ENCODE data around the gene GAPVD1. TPM values are rescaled to one million over a fixed set of nuclear protein-coding genes. Genes with fewer than 3 reads are reported as not detected.

GAPVD1 gene
- total and polyA plus RNA-seq, 10 of the 15 experiments (the other 5 are each of a cell fraction or from before 2014, with no cell fraction given) = 4.3 to 36.6 (median 25.9) TPM

DNA sequence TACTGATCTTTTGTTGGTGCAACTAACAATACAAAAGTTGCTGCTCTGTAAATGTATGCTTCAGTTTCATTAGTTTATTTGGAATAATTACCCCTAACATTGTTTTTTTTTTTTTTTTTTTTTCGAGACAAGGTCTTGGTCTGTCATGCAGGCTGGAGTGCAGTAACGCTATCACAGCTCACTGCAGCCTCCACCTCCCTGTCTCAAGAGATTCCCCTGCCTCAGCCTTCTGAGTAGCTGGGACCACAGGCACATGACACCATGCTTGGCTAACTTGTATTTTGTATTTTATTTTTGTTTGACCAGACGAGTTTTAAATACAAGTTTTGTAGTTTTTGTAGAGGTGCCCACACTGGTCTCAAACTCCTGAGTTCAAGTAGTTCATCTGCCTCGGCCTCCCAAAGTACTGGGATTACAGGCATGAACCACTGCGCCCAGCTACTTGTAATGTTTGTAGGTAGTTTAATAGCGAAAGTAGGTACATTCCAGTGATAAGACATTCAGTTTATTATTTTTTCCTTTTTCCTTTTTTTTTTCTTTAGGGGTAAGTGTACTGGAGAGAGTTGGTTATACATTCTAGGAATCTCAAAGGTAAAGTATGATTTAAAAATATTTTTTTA, 6.9 kb downstream of the GAPVD1 start:
- SMC1A ChIA-PET (ENCODE audit: uncharacterized antibody, unreplicated experiment) = interaction anchor here (0.5 to 1.4 kb wide), 7 partner anchors 12 to 39 kb away, joined by 3 to 5 read pairs (median 3); no protein-coding TSS in a partner anchor
- H3K27me3 ChIP-seq (replicated peaks in 1 of 2; ENCODE audit: control insufficient read depth in 2 of 2, insufficient read depth in 2 of 2, low read length in 1 of 2) = no peaks in the 10 kb centered on the region
- RAD21 ChIA-PET (ENCODE audit: unreplicated experiment) = no interaction called here
- in situ Hi-C loops (cut with MboI) (no loop called here), intact Hi-C loops (cut with micrococcal nuclease; ENCODE audit: unreplicated experiment) (no loop called here)
- no peak overlapping the region for H3K4me2 ChIP-seq (ENCODE audit: control insufficient read depth, insufficient read depth)
- no peak for FAIRE-seq
- H3K9me3 ChIP-seq (replicated peaks; ENCODE audit: control insufficient read depth, insufficient read depth, low read length) = no peaks in the 10 kb centered on the region
- 0 out of 2 replicates have a peak, but pooled peaks have one; percentile 23 for TF ChIP-seq ZNF384 (IDR thresholded peaks at IDR 0.05; ENCODE audit: borderline replicate concordance, low read depth, low read length)
- TF ChIP-seq JUND (IDR thresholded peaks at IDR 0.05; ENCODE audit: low read depth, low read length) = no peak
- no peak overlapping the region for H3K9ac ChIP-seq (ENCODE audit: control insufficient read depth, insufficient read depth, low read length)
- H3K27ac ChIP-seq (ENCODE audit: control insufficient read depth, insufficient read depth) = peak overlapping the region; percentile 32; the same call in 1 of the 2 replicates
- H3K79me2 ChIP-seq (ENCODE audit: control insufficient read depth, insufficient read depth, low read length) = peaks cover 56% of the 10 kb centered on the region
- no peak for DNase-seq (ENCODE audit: low read depth, low spot score)
- H2AFZ ChIP-seq (ENCODE audit: control insufficient read depth, low read depth, low read length) = no peak overlapping the region
- CTCF ChIA-PET = interaction anchor here (0.6 to 1.2 kb wide), 3 partner anchors 8 to 39 kb away, joined by 3 read pairs; no protein-coding TSS in a partner anchor
- H3K36me3 ChIP-seq (ENCODE audit: control insufficient read depth in 2 of 2, insufficient read depth in 2 of 2, low read length in 1 of 2) = peaks cover 0 to 12% of the 10 kb centered on the region in 2 experiments; a peak in 2 of 4 replicates
- H3K4me3 ChIP-seq = no peak overlapping the region
- peak; percentile 48 for ATAC-seq
- POLR2A ChIA-PET = interaction anchor here (0.6 to 1.3 kb wide), 6 partner anchors 10 to 295 kb away, joined by 3 to 6 read pairs (median 4); partner anchors contain the start of gene HSPA5
- peaks cover 15% of the 10 kb centered on the region for H3K4me1 ChIP-seq (ENCODE audit: control insufficient read depth, insufficient read depth, low read length)
- no peaks in the 10 kb centered on the region for H4K20me1 ChIP-seq (ENCODE audit: control insufficient read depth, insufficient read depth)
- WGBS (ENCODE audit: insufficient coverage, insufficient replicate concordance, low lambda C conversion rate, missing lambda C conversion rate) = 53% methylated on average over 5 of the region's 6 CpGs
- no TSS peak for BruUV-seq (replicated peaks)

GRCh38 chr9:125269014-125269397, 7.4 kb downstream of the GAPVD1 start:
- Histone ChIP-seq H3K9ac (ENCODE audit: control insufficient read depth, insufficient read depth, low read length) (no peak overlapping the region), H3K4me1 (ENCODE audit: control insufficient read depth, insufficient read depth, low read length) (peaks cover 10% of the 10 kb centered on the region), H3K79me2 (ENCODE audit: control insufficient read depth, insufficient read depth, low read length) (peaks cover 53% of the 10 kb centered on the region), H3K27me3 (replicated peaks in 1 of 2; ENCODE audit: control insufficient read depth in 2 of 2, insufficient read depth in 2 of 2, low read length in 1 of 2) (no peaks in the 10 kb centered on the region), H3K4me2 (ENCODE audit: control insufficient read depth, insufficient read depth) (no peak overlapping the region), H3K4me3 (no peak overlapping the region), H3K36me3 (ENCODE audit: control insufficient read depth in 2 of 2, insufficient read depth in 2 of 2, low read length in 1 of 2) (peaks cover 0 to 12% of the 10 kb centered on the region in 2 experiments; a peak in 2 of 4 replicates), H2AFZ (ENCODE audit: control insufficient read depth, low read depth, low read length) (no peak overlapping the region), H3K9me3 (replicated peaks; ENCODE audit: control insufficient read depth, insufficient read depth, low read length) (no peaks in the 10 kb centered on the region), H3K27ac (ENCODE audit: control insufficient read depth, insufficient read depth) (no peak overlapping the region), H4K20me1 (ENCODE audit: control insufficient read depth, insufficient read depth) (no peaks in the 10 kb centered on the region)
- in situ Hi-C loops (cut with MboI) = no loop called here
- no peak for DNase-seq (ENCODE audit: low read depth, low spot score)
- ChIA-PET SMC1A (ENCODE audit: uncharacterized antibody, unreplicated experiment) (interaction anchor here (0.5 to 1.4 kb wide), 4 partner anchors 12 to 26 kb away, joined by 3 to 5 read pairs (median 3); no protein-coding TSS in a partner anchor), POLR2A (interaction anchor here (0.6 to 1.3 kb wide), 5 partner anchors 10 to 296 kb away, joined by 3 to 5 read pairs (median 3); partner anchors contain the start of gene HSPA5), CTCF (interaction anchor here (0.6 to 1.2 kb wide), 3 partner anchors 9 to 40 kb away, joined by 3 read pairs; no protein-coding TSS in a partner anchor), RAD21 (ENCODE audit: unreplicated experiment) (no interaction called here)
- FAIRE-seq = no peak
- no TSS peak for BruUV-seq (replicated peaks)
- intact Hi-C loops (cut with micrococcal nuclease; ENCODE audit: unreplicated experiment) = no loop called here
- 95% methylated on average over 1 of the region's 1 CpG for WGBS (ENCODE audit: insufficient coverage, insufficient replicate concordance, low lambda C conversion rate, missing lambda C conversion rate)
- no peak for ATAC-seq
- TF ChIP-seq BACH1 (IDR thresholded peaks at IDR 0.05; ENCODE audit: borderline replicate concordance) (no peak), LARP7 (IDR thresholded peaks at IDR 0.05) (no peak), RELB (IDR thresholded peaks at IDR 0.05; ENCODE audit: low read depth) (no peak), DPF2 (IDR thresholded peaks at IDR 0.05) (no peak), NRF1 (conservative IDR thresholded peaks at IDR 0.05; ENCODE audit: low read depth, low read length) (no peak)

Measured in GM12878 (cell line).